ENCODE results near the gene SF3B5. TPM values are rescaled to one million over a fixed set of nuclear protein-coding genes. Genes with fewer than 3 reads are reported as not detected.
"Not testable (repeated sequence)": the region's sequence is repeated elsewhere in the genome, so short reads cannot be mapped to it uniquely, and the experiment has no call there.

SF3B5 gene
- total and polyA plus RNA-seq, 2 donors from 2014 or later = 101 to 420 TPM

DNA sequence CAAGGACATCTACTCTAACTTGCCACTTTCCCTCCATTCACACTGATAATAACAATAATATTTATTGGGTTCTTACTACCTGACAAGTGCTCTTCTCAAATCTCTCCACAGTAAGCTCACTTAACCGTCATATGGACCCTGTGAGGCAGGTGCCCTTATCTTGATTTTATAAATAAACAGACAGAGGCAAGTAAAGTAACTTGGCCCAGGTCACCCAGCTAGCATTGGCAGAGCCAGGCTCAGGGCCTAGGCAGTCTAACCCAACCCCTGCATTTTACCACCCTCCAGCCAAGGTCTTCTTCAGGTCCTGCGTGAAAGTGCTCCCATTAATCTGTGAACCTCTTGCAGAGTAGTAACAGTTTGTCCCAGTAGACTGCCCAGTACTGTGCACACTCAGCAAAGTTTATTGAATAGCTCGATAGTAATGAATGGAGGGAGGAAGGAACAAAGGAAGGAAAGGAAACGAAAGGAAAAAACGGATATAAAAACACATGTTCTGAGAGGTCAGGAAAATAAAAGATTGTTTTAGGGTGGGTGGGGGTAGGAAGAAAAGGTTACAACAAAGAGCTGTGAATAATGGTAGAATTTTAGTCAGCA, 38.0 kb upstream of the SF3B5 start:
- DNase-seq (no peak), FAIRE-seq (no peak)
- no peaks in the 10 kb centered on the region for H3K27me3 ChIP-seq (ENCODE audit: control insufficient read depth, insufficient read depth, low read length)
- H3K27ac ChIP-seq (ENCODE audit: low read depth in 2 of 2, low read length in 2 of 2) = no peak overlapping the region
- H3K36me3 ChIP-seq (ENCODE audit: control insufficient read depth in 2 of 3, insufficient read depth in 3 of 3, low read length in 3 of 3) = no peaks in the 10 kb centered on the region
- H3K4me3 ChIP-seq (ENCODE audit: low read length in 3 of 3) = no peak overlapping the region
- TF ChIP-seq, protein P1, sequence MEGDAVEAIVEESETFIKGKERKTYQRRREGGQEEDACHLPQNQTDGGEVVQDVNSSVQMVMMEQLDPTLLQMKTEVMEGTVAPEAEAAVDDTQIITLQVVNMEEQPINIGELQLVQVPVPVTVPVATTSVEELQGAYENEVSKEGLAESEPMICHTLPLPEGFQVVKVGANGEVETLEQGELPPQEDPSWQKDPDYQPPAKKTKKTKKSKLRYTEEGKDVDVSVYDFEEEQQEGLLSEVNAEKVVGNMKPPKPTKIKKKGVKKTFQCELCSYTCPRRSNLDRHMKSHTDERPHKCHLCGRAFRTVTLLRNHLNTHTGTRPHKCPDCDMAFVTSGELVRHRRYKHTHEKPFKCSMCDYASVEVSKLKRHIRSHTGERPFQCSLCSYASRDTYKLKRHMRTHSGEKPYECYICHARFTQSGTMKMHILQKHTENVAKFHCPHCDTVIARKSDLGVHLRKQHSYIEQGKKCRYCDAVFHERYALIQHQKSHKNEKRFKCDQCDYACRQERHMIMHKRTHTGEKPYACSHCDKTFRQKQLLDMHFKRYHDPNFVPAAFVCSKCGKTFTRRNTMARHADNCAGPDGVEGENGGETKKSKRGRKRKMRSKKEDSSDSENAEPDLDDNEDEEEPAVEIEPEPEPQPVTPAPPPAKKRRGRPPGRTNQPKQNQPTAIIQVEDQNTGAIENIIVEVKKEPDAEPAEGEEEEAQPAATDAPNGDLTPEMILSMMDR (IDR thresholded peaks at IDR 0.05; ENCODE audit: borderline replicate concordance, extremely low read depth, insufficient read depth) = no peak
- no peaks in the 10 kb centered on the region for H3K9me3 ChIP-seq (ENCODE audit: control insufficient read depth in 2 of 3, insufficient read depth in 1 of 3, low read length in 3 of 3)
- no peak overlapping the region for H3K9ac ChIP-seq (ENCODE audit: low read length in 3 of 3)
- intact Hi-C loops (cut with DNase I) = no loop called here
- H3K4me1 ChIP-seq (ENCODE audit: control insufficient read depth in 2 of 3, insufficient read depth in 2 of 3, low read depth in 1 of 3, low read length in 3 of 3) = no peaks in the 10 kb centered on the region

DNA sequence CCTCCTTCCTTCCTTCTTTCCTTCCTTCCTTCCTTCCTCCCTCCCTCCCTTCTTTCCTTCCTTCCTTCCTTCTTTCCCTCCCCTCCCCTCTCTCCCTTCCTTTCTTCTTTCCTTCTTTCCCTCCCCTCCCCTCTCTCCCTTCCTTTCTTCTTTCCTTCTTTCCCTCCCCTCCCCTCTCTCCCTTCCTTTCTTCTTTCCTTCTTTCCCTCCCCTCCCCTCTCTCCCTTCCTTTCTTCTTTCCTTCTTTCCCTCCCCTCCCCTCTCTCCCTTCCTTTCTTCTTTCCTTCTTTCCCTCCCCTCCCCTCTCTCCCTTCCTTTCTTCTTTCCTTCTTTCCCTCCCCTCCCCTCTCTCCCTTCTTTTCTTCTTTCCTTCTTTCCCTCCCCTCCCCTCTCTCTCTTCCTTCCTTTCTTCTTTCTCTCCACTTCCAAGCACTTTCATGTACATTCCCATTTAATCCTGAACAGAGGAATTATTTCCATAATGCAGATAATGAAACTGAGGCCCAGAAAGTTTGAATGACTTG, 36.9 kb upstream of the SF3B5 start:
- H3K27me3 ChIP-seq (ENCODE audit: control insufficient read depth, insufficient read depth, low read length); H3K9me3 ChIP-seq (ENCODE audit: control insufficient read depth in 2 of 3, insufficient read depth in 1 of 3, low read length in 3 of 3); FAIRE-seq; H3K36me3 ChIP-seq (ENCODE audit: control insufficient read depth in 2 of 3, insufficient read depth in 3 of 3, low read length in 3 of 3); H3K4me1 ChIP-seq (ENCODE audit: control insufficient read depth in 2 of 3, insufficient read depth in 2 of 3, low read depth in 1 of 3, low read length in 3 of 3); H3K9ac ChIP-seq (ENCODE audit: low read length in 3 of 3); H3K4me3 ChIP-seq (ENCODE audit: low read length in 3 of 3); intact Hi-C loops (cut with DNase I); DNase-seq; H3K27ac ChIP-seq (ENCODE audit: low read depth in 2 of 2, low read length in 2 of 2): not testable (repeated sequence)

DNA sequence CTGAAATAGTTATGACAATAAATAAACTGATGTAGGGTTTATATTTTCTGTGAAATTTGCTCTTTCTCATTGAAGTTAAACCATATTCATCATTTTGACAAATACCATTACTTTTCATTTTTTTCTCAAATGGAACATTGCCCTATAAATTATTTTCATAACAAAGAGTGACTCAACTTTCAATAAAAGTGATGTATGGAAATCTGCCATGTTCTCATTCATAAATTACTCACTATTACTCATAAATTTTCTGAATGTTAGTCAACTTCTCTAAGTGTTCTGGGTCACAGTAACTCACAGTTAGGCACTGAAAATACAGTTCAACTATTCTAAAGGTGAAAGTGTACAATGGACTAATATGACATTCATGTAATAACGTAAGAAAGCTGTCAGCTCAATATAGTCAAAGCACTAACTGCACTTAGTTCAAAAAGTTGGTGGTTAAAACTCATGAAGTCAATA, 35.9 kb upstream of the SF3B5 start:
- FAIRE-seq = no peak
- no peaks in the 10 kb centered on the region for H3K27me3 ChIP-seq (ENCODE audit: control insufficient read depth, insufficient read depth, low read length)
- H3K36me3 ChIP-seq (ENCODE audit: control insufficient read depth in 2 of 3, insufficient read depth in 3 of 3, low read length in 3 of 3) = no peaks in the 10 kb centered on the region
- no peak overlapping the region for H3K4me3 ChIP-seq (ENCODE audit: low read length in 3 of 3)
- H3K27ac ChIP-seq (ENCODE audit: low read depth in 2 of 2, low read length in 2 of 2) = no peak overlapping the region
- intact Hi-C loops (cut with DNase I) = no loop called here
- H3K9me3 ChIP-seq (ENCODE audit: control insufficient read depth in 2 of 3, insufficient read depth in 1 of 3, low read length in 3 of 3) = no peaks in the 10 kb centered on the region
- no peak for DNase-seq
- no peak overlapping the region for H3K9ac ChIP-seq (ENCODE audit: low read length in 3 of 3)
- H3K4me1 ChIP-seq (ENCODE audit: control insufficient read depth in 2 of 3, insufficient read depth in 2 of 3, low read depth in 1 of 3, low read length in 3 of 3) = no peaks in the 10 kb centered on the region
- TF ChIP-seq, protein P1 (IDR thresholded peaks at IDR 0.05; ENCODE audit: borderline replicate concordance, extremely low read depth, insufficient read depth) = no peak

DNA sequence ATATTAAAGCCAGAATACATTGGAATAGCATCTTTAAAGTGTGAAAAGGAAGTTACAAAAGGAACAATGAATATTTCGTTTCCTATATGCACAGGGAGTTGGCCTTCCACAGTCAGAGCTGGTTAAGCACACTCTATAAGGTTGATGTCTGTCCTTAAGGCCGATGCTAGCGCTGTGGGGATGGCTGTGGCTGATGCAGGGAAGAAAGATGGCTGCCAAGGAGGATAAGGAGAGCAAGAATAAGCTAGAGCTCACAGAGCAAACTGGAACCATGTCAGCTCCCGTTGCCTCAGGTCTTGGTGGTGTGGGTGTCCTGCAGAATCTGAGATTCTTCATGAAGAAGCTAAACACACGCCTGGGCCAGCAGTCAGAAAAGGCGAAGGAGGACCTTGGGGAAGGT, 34.1 kb upstream of the SF3B5 start:
- Histone ChIP-seq H3K9ac (ENCODE audit: low read length in 3 of 3) (no peak overlapping the region), H3K27ac (ENCODE audit: low read depth in 2 of 2, low read length in 2 of 2) (no peak overlapping the region), H3K9me3 (ENCODE audit: control insufficient read depth in 2 of 3, insufficient read depth in 1 of 3, low read length in 3 of 3) (no peaks in the 10 kb centered on the region), H3K4me3 (ENCODE audit: low read length in 3 of 3) (no peak overlapping the region), H3K36me3 (ENCODE audit: control insufficient read depth in 2 of 3, insufficient read depth in 3 of 3, low read length in 3 of 3) (no peaks in the 10 kb centered on the region), H3K4me1 (ENCODE audit: control insufficient read depth in 2 of 3, insufficient read depth in 2 of 3, low read depth in 1 of 3, low read length in 3 of 3) (no peaks in the 10 kb centered on the region), H3K27me3 (ENCODE audit: control insufficient read depth, insufficient read depth, low read length) (no peaks in the 10 kb centered on the region)
- intact Hi-C loops (cut with DNase I) = no loop called here
- FAIRE-seq (no peak), DNase-seq (no peak)
- TF ChIP-seq, protein P1 (IDR thresholded peaks at IDR 0.05; ENCODE audit: borderline replicate concordance, extremely low read depth, insufficient read depth) = no peak

All from kidney (tissue), 14 donors.